ENCODE data around the gene TRANK1.
"Not testable (repeated sequence)": the region's sequence is repeated elsewhere in the genome, so short reads cannot be mapped to it uniquely, and the experiment has no call there.

The TRANK1 gene

DNA sequence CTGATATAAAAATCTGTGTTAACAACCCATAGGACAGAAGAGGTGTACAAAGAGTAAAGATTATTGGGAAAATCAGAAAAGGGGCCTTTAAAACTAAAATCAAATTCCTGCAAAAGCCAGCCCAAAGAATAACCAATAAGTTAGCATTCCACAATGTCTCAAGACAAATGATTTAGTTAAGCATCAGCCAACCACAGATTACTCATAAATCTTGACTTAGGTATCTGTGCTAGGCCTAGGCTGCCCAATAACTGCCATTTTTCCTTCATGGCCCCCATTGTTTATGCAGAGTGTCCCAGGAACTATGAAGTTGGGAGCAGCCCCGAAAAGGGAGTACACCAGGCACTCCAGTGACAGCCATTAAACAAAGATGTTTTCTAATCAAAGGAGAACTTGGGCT, 7.4 kb downstream of the TRANK1 start:
- H3K4me3 ChIP-seq (ENCODE audit: low read depth, low read length) = no peak overlapping the region
- CTCF ChIA-PET = interaction anchor here (1.2 to 1.5 kb wide), 2 partner anchors 21 to 68 kb away, joined by 3 read pairs; no protein-coding TSS in a partner anchor
- POLR2A ChIA-PET = no interaction called here

DNA sequence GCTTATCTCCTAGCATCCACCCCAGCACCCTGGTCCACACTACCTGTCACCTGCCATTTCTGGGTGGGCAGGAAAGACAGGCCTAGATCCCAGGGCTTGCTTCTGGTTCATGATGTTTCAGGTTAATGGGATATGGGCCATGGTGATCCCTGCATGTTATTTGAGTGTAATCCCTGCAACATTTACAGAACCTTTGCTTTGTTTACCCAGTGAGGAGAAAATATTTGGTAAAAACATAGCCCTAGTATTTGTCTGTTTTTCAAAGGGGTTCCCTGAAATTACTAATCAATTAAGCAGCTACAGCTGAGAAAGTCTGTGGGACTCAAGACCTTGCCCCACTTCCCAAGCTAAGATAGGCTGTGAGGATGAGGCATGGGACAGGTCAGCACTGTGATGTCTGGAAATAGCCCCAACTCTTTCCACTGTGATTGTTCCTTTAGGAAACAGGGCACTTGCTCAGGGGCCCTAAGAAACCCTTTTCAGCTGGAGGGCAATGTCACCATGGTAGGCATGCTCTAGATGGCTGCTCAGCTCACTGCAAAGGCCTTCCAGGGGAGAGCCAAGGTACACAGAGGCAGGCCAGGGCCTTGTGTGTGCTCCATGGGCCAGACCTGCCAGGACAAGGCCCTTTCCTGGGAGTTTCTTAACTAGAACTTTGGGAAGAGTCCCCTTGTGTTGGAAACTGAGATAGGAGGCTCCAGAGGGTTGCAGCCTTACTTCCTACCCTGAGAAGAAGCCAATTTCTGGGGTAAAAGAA, 11.1 kb downstream of the TRANK1 start:
- ChIA-PET CTCF (interaction anchor here (1.9 kb wide), 1 partner anchor 24 kb away, joined by 10 read pairs; no protein-coding TSS in a partner anchor), POLR2A (no interaction called here)
- H3K4me3 ChIP-seq (ENCODE audit: low read depth, low read length) = no peak overlapping the region
- no peak for TF ChIP-seq CTCF (IDR thresholded peaks at IDR 0.05; ENCODE audit: insufficient read depth, low read length, missing control alignments)
- DNase-seq (ENCODE audit: low read depth, low spot score) = no peak

More for the DNA sequence above, 7.4 kb downstream of the TRANK1 start:
- DNase-seq (ENCODE audit: low read depth, low spot score) = no peak
- TF ChIP-seq CTCF (IDR thresholded peaks at IDR 0.05; ENCODE audit: insufficient read depth, low read length, missing control alignments) = no peak

DNA sequence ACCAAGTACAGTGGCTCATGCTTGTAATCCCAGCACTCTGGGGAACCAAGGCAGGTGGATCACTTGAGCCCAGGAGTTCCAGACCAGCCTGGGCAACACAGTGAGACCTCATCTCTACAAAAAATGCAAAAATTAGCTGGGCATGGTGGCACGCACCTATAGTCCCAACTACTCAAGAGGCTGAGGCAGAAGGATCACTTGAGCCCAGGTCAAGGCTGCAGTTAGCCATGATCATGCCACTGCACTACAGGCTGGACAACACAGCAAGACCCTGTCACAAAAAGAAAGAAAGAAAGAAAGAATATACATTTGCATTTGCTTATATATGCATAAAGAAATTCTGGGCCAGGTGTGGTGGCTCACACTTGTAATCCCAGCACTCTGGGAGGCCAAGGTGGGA, 13.4 kb downstream of the TRANK1 start:
- DNase-seq (ENCODE audit: low read depth, low spot score); POLR2A ChIA-PET; H3K4me3 ChIP-seq (ENCODE audit: low read depth, low read length): not testable (repeated sequence)
- CTCF ChIA-PET = interaction anchor here (1.1 kb wide), 1 partner anchor 10 kb away, joined by 3 read pairs; no protein-coding TSS in a partner anchor

DNA sequence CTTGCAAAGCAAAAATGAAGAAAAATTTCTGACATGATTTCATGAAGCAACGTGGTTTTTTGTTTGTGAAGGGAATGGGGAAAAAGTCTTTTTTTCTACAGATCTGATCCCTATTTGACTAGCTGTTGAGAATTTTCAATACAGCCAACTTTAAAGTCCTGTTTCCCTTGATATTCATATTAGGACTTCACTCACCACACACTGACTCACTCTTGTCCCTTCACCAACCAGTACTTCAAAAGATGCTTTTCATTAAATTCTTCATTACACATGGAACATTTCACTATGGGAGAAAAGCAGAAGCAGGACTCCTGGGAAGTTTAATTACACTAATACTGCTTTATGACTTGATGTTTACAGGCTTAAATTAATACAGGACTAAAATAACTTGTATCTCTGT, 16.6 kb downstream of the TRANK1 start:
- no peak for DNase-seq (ENCODE audit: low read depth, low spot score)
- CTCF ChIA-PET = interaction anchor here (2.6 kb wide), 1 partner anchor 31 kb away, joined by 10 read pairs; no protein-coding TSS in a partner anchor
- POLR2A ChIA-PET = no interaction called here
- no peak overlapping the region for H3K4me3 ChIP-seq (ENCODE audit: low read depth, low read length)
- no peak for TF ChIP-seq CTCF (IDR thresholded peaks at IDR 0.05; ENCODE audit: insufficient read depth, low read length, missing control alignments)

GRCh38 chr3:36926292-36926897, 18.5 kb downstream of the TRANK1 start:
- H3K4me3 ChIP-seq (ENCODE audit: low read depth, low read length) = no peak overlapping the region
- ChIA-PET CTCF (no interaction called here), POLR2A (no interaction called here)
- no peak for DNase-seq (ENCODE audit: low read depth, low spot score)
- no peak for TF ChIP-seq CTCF (IDR thresholded peaks at IDR 0.05; ENCODE audit: insufficient read depth, low read length, missing control alignments)

DNA sequence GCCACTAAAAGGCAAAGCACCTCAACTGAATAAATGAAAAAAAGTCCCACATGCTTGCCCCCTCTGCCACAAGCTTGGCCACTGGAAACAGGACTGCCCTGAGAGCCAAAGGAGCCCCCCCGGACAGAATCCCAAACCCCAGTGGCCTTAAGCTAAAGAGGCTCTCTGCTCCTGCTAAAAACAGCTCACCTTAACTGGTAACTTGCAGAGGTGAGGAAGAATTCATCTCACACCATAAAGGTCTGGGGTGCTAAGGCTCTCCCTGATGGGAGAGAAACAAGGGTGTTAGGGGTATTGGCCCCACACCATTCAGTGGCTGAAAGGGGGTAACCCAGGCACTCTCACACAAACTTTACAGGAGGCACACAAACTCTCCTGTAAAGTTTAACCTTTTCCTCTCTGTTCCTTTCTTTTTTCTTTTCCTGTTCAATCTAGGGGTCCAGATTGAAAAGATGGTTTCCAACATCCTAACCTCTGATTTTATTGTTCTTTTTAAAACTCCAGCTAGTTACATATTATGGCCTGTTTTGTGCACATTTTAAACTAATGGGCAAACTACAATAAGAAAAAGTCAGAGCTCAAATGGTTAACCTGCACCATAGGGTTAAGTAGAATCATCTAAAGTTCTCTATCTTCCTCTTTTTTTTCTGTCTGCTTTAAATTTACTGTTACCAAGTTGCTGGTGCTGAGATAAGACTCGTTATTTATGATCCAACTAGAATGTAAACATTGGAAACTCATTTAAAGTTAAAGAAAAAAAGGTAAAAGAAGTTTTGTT, 19.9 kb downstream of the TRANK1 start:
- CTCF ChIA-PET = no interaction called here
- TF ChIP-seq CTCF (IDR thresholded peaks at IDR 0.05; ENCODE audit: insufficient read depth, low read length, missing control alignments) = no peak
- no peak overlapping the region for H3K4me3 ChIP-seq (ENCODE audit: low read depth, low read length)
- POLR2A ChIA-PET = no interaction called here
- DNase-seq (ENCODE audit: low read depth, low spot score) = no peak

Data from AG04449 (cell line).